Hematopoietic multipotent progenitor cell treated with erythropoietin and hydrocortisone succinate and interleukin-3 and kit ligand, for 6 days (in vitro differentiated cells): Measurements from ENCODE around the gene ZFHX2.

Experiments used
- DNase-seq: peaks from one replicate; pipeline ENCODE4 v3.0.0-alpha.2; 2015

The ZFHX2 gene

GRCh38 chr14:23518709-23519108 lies 32.9 kb downstream of the ZFHX2 start:
- no peak for DNase-seq

DNA sequence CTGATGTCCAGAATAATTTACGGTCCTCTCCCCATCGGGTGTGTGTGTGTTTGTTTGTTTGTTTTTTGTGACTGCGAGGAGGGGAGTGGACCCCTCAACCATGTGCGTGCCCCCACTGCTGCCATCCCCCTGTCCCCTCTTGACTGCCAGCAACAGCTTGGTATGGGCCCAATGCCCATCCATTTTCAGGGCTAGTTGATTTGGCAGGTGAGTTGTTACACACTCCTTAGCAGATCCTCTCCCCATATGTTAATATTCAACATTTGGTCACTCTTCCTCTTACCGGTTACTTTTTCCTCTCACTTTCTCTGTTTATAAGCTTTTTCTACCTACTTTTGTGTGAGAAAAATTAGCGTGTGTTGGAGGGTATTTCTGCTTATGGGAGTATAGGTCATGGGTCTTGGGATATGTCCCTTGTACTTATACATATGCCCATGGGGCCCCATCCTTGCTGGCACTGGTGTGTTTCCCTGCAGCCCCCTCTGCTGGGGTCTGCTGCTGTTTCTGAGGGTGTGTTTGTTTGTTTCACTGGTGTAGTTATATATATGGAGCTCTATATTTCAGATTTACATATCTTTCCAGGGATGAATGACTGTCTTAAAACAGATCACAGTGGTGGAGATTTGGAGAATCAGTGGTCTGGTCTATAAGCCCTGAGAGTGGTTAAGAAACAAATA lies 33.8 kb downstream of the ZFHX2 start:
- DNase-seq: no peak

DNA sequence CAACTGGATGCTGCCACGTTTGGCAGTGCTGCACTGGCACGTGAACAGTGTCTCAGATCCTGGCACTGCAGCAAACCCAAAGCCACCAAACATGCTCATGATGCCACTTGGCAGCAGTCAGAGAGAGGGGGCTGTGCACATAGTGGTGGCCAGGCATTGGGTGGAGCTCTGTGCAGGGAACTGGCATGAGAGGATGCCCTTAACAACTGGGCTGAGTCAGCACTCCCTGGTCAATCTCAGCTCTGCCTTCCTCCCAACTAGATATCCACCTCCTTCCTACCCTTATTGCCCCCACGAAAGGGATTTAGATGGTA lies 37.0 kb downstream of the ZFHX2 start:
- DNase-seq: no peak

DNA sequence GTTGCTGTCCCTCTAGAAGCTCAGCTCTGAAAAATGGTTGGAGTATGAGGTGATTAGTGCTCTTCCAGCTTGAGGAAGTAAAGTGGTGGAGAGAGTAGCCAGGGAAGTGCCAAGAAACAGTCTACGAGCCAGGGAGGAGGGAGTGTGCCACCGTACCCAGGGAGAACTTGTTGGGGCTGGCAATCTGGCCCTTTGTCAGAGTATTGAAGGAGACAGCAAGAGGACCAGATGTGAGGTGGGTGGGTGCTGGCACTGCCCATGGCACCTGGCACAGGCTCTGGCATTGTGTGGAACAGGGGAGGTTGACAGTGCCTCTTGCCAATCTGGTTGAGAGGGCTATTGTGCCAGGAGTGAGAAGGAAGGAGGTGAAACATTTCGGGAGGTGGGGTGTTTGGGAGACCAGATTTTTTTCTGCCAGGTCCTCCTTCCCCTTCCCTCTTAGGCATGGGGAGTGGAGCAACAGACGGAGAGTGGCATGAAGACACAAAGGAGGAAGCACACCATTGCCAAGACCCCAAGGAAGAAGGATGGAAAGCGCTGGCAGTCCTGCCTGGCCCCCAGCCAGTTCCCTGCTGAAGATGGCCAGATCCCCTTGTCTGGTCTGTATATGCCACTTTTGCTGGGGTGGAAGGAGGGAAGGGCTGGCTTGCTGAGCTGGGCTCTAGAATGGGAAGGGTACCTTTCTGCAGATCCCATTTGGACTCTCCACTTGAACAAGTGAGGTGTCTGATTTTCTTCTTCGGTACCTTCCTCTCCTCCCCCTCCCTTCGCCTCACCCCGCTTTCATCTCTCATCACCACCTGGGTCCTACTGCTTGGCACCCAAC lies 37.5 kb downstream of the ZFHX2 start:
- no peak for DNase-seq

DNA sequence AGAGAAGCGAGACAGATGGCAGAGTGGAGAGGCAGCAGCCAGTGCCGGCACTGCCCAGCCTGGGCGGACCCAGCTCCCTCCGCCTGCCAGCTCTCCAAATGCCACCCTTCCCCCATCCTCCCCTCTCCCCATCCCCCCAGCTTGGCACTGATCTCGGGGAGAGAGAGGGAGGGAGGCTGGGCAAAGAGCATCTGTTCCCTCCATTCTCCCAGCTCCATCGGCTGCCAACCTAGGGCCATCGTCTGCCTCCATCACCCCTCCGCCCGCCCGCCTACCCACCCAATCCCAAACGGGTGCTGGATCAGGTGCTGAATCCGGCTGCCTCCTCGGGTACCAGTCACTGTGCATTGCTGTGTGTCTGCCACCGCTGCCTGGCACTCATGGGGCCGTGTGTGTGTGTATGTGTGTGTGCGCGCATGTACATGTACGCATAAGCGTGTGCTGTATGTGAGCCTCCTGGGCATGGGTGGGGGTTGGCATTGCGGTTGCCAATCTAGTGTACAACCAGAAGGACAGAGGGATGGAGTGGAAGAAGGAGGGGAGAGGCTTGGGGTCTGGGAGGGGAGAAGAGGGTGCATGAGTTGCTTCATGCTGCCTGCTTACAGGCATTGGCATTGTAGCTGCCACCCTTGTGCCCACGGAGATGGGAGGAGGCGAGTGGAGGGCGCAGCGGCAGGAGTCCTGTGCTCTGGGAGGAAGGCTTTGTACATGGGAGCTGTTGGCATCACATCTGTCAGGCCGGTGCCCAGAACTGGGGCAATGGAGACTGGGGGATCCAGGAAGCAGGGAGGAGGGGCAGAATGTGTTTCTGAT lies 38.4 kb downstream of the ZFHX2 start:
- no peak for DNase-seq

- peak; percentile 15 for DNase-seq
Observed at GRCh38 chr14:23512156-23512555, 39.4 kb downstream of the ZFHX2 start.

- DNase-seq: no peak
Observed at GRCh38 chr14:23494223-23494622, 57.3 kb downstream of the ZFHX2 start.

DNA sequence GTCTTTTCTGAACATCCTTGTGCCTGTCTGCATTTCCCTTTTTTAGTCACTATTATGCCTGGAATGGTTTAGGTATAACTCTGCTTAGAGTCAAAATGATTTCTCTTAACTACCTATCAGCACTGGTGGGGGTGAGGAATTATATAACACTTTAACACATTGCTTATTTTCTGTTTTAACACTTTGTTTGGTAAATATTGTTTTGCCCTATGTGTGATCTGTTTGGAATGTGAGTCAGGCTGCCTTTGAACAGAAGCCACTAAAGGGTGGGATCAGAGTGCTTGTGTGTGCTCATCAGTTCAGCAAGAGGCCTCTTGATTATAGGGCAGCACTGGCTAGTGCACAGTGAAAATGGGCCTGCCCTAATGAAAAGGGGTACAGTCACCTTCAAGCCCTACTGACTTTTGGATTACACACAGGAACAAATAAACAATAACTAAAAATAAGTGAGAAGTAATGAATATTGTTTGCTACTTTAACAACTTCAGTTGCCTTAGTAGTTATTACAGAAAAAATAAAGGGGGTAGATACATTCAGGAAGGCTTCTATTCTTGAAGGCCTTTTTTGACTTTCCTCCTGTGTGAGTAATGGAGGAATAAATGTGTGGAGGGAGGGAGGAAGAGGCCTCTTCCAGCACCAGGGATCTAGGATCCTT lies 58.8 kb downstream of the ZFHX2 start:
- no peak for DNase-seq

- DNase-seq: no peak
Observed at GRCh38 chr14:23487216-23487615, 64.3 kb downstream of the ZFHX2 start.

DNA sequence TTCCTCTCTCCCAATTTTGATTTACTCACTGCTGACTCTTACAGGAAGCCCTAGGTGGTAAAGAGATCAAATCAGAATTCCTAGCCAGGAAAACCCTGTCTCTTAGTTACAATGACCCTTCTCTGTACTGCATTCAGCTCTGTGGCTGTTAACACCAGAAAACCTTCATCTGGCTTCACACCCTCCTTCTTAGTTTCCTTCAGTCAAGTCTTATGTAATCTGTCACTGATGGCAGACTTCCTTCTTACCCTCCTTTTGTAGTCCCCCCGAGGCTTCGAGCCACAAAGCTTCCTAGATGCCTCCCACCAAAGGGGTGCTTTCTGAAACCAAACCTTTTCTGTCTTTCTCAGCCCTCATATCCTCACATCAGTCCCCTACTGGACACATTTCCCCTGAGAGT lies 65.5 kb downstream of the ZFHX2 start:
- DNase-seq: no peak

- DNase-seq: no peak
Observed at GRCh38 chr14:23485326-23485725, 66.2 kb downstream of the ZFHX2 start.

DNA sequence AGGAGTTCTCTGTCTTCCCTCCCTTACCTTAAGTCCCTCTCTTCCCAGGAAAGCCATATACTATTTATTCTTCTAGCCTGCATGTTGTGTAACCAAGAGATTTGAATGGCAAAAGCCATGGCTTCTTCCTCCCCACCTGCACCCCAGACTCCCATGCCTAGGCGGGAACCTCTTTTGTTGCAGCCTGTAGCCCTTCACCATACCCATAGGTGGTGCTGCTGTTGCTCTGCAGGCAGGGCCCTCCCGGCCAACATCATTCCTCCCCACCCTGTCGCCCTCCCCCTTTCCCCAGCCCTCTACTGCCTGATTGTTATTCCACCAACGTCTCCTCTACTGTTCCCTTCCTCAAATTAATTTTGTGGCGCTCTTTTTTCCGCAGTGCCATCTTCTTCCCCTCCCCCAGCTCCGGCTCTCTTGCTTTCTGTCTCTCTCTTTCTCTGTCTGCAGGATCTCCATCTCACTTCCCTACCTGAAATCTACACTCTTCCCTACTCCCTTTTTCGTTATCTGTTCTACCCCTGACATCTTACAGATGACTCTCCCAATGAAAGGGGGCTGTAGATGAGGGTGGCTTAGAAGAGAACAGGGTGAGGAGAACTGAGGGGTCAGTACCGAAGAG lies 68.2 kb downstream of the ZFHX2 start:
- peak; percentile 56 for DNase-seq

DNA sequence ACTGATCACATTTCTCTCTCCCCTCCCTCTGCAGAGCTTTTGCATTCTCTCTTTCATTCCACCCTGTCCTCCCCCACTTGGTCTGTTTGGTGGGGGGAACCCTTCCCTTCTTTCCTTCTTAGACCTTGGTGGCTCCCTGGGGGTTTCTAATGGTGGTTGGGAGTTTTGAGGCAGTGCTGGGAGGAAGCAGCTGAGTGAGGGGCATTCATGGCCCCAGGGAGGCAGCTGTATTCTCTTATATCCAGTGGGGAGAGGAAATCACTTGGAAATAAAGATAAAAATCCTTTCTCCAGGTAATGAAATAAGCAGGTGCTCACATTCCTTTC lies 68.8 kb downstream of the ZFHX2 start:
- no peak for DNase-seq

- DNase-seq: peak; percentile 20
Observed at GRCh38 chr14:23481979-23482822, 69.4 kb downstream of the ZFHX2 start.

GRCh38 chr14:23481362-23481970 lies 70.1 kb downstream of the ZFHX2 start:
- peak; percentile 72 for DNase-seq

DNA sequence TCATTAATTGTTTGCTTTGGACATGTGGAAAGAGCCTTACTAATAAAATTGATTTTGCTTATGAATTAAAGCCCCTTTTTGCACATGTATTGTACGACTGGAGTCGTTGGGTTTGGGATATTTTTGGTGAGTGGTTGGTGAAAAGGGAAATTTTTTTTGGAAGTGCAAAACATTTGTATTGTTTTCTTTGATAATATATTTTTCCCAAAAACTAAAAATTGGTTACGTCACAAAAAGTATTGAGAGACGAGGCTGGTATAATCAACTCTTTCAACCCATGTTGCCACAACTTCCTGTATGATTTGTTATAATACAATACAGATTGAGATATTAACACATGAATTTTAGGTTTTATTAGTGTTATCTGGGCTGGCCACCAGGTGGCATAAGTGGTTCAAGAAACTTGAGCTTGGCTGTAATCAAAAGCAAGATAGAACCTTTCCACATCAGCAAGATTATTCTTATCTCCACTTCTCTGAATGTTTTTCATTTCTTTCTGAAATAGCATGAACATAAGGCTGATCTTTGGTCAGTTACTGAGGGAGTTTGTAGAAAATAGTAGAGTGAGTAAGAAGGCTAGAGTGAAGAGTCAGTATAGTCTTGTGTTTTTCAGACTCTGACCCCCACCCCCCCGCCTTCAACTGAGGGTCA lies 73.3 kb downstream of the ZFHX2 start:
- peak; percentile 87 for DNase-seq

- no peak for DNase-seq
Observed at GRCh38 chr14:23470947-23471346, 80.6 kb downstream of the ZFHX2 start.
